MCF 10A (cell line): ENCODE results near the gene MGMT. TPM values are rescaled to one million over a fixed set of nuclear protein-coding genes. Genes with fewer than 3 reads are reported as not detected.

Experiments
- BruUV-seq: library from RNA; stranded (reverse); fragments of 400-500 nt; replicated peaks from 2 replicates; lab custom pipeline; 2021; lab: Mats Ljungman, UMichigan
- CTCF ChIA-PET: fragments of 300-600 bp; sonication (Branson Sonifier 250); formaldehyde crosslinking; extraction: SDS; loops from one replicate; lab custom pipeline; 2021; ENCODE audit warnings: antibody characterized with exemption, inconsistent platforms; lab: Yijun Ruan, JAX
- POLR2A ChIA-PET: fragments of 300-600, 350-650 bp; sonication (Branson Sonifier 250); formaldehyde crosslinking; extraction: SDS; loops from one replicate; lab custom pipeline; 2020; ENCODE audit warnings: antibody characterized with exemption, inconsistent platforms; lab: Yijun Ruan, JAX
- DNase-seq: peaks from one replicate; pipeline ENCODE4 v3.0.0-alpha.2; 2018; ENCODE audit not compliant: unreplicated experiment
- H3K27ac Mint-ChIP-seq: one replicate; pipeline ENCODE4 v1.8.0; 2022; ENCODE audit warnings: mild to moderate bottlenecking, low read depth, mixed read lengths; ENCODE audit not compliant: unreplicated experiment
- H3K27me3 Mint-ChIP-seq: one replicate; pipeline ENCODE4 v1.8.0; 2022; ENCODE audit warnings: mixed read lengths; ENCODE audit not compliant: insufficient read depth, unreplicated experiment
- H3K36me3 Mint-ChIP-seq: one replicate; pipeline ENCODE4 v1.8.0; 2022; ENCODE audit warnings: mild to moderate bottlenecking, moderate library complexity, mixed read lengths; ENCODE audit not compliant: insufficient read depth, unreplicated experiment
- H3K4me1 Mint-ChIP-seq: one replicate; pipeline ENCODE4 v1.8.0; 2022; ENCODE audit warnings: mixed read lengths; ENCODE audit not compliant: insufficient read depth, unreplicated experiment
- H3K4me3 Mint-ChIP-seq: one replicate; pipeline ENCODE4 v1.8.0; 2022; ENCODE audit warnings: mild to moderate bottlenecking, moderate library complexity, mixed read lengths; ENCODE audit not compliant: unreplicated experiment
- H3K9me3 Mint-ChIP-seq: one replicate; pipeline ENCODE4 v1.8.0; 2022; ENCODE audit warnings: mixed read lengths; ENCODE audit not compliant: unreplicated experiment
- intact Hi-C: fragments of 100-400 bp; cut with micrococcal nuclease; formaldehyde crosslinking; loops from 2 replicates; pipeline ENCODE4 v1.14.1; 2022
- total RNA-seq: library from RNA; stranded (reverse); gene quantifications from 2 replicates; pipeline ENCODE4 v1.2.3, GENCODE V29; 2022
- TF ChIP-seq, protein P1 (sequence below): fragments of 200-600 bp; IDR thresholded peaks from one replicate; pipeline ENCODE4 v1.8.0; 2022; ENCODE audit warnings: antibody characterized with exemption, mild to moderate bottlenecking; ENCODE audit not compliant: unreplicated experiment

MGMT gene
- total RNA-seq, 1 experiment from 2014 or later, result 18.0 TPM

DNA sequence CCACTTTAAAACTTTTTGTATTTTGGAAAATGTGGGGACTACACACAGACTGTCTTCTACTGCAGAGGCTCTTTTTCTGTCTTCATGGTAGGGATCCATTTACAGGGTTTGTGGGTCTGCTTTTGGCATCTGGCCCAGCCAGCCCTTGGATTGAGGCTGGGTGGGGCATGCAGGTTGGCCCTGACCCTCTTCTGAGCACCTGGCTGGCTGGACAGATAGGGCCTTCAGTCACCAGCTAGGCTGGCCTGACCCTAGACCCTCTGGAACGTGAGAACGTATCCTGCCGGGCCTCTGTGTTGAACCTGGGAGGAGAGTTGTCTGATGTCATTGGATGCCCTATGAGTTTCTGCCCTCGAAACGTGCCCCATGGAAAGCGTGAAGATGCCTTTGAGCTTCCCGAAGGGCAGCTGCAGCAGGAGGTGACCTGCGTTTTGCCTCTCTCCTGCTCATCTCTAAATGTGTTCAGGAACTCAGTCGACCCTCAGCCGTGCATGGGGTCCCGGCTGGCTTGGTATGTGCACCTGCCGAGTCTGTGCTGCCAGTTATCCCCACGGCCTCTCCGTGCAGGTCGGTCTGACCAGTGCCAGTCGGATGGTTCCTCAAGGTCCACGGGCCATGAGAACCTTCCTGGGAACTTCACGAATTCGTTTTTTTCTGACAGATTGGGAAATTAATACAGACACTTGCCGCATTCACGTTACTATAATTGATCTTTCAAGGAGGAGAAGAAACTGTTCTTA is 74.9 kb downstream of the MGMT start:
- BruUV-seq, result no TSS peak
- peaks cover 11% of the 10 kb centered on the region for H3K4me1 Mint-ChIP-seq
- intact Hi-C loops, result no loop called here
- ChIA-PET CTCF (interaction anchor here (0.7 kb wide), 1 partner anchor 107 kb away, joined by 3 read pairs; no protein-coding TSS in a partner anchor), POLR2A (no interaction called here)
- H3K27me3 Mint-ChIP-seq, result no peaks in the 10 kb centered on the region
- TF ChIP-seq, protein P1, sequence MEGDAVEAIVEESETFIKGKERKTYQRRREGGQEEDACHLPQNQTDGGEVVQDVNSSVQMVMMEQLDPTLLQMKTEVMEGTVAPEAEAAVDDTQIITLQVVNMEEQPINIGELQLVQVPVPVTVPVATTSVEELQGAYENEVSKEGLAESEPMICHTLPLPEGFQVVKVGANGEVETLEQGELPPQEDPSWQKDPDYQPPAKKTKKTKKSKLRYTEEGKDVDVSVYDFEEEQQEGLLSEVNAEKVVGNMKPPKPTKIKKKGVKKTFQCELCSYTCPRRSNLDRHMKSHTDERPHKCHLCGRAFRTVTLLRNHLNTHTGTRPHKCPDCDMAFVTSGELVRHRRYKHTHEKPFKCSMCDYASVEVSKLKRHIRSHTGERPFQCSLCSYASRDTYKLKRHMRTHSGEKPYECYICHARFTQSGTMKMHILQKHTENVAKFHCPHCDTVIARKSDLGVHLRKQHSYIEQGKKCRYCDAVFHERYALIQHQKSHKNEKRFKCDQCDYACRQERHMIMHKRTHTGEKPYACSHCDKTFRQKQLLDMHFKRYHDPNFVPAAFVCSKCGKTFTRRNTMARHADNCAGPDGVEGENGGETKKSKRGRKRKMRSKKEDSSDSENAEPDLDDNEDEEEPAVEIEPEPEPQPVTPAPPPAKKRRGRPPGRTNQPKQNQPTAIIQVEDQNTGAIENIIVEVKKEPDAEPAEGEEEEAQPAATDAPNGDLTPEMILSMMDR, result no peak
- peaks cover 17% of the 10 kb centered on the region for H3K36me3 Mint-ChIP-seq
- no peak overlapping the region for H3K4me3 Mint-ChIP-seq
- no peak overlapping the region for H3K27ac Mint-ChIP-seq
- DNase-seq, result no peak
- no peaks in the 10 kb centered on the region for H3K9me3 Mint-ChIP-seq

DNA sequence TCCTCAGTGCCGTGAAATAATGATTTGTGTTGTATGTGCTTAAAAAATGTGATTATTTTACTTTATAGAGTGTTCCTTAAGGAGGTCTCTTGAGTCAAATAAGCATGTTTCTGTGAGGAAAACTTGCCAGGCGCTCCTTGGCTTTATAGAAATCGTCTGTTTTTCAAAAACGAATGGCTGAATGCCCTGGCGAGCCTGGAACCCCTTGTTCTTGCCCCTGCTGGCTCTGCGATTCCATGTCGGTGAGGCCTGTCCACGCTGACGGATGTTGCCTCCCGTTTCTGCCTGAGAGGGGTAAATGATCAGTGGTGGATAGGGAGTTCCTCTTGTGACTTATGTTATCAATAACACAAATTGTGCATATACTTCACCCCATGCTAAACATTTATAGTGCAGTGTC is 75.5 kb downstream of the MGMT start:
- no peaks in the 10 kb centered on the region for H3K9me3 Mint-ChIP-seq
- POLR2A ChIA-PET, result no interaction called here
- TF ChIP-seq, protein P1, result no peak
- intact Hi-C loops, result no loop called here
- CTCF ChIA-PET, result interaction anchor here (0.7 kb wide), 2 partner anchors 49 to 106 kb away, joined by 3 read pairs; no protein-coding TSS in a partner anchor
- no peak for DNase-seq
- peaks cover 11% of the 10 kb centered on the region for H3K4me1 Mint-ChIP-seq
- H3K4me3 Mint-ChIP-seq, result no peak overlapping the region
- no peak overlapping the region for H3K27ac Mint-ChIP-seq
- peaks cover 15% of the 10 kb centered on the region for H3K36me3 Mint-ChIP-seq
- no peaks in the 10 kb centered on the region for H3K27me3 Mint-ChIP-seq
- BruUV-seq, result no TSS peak

DNA sequence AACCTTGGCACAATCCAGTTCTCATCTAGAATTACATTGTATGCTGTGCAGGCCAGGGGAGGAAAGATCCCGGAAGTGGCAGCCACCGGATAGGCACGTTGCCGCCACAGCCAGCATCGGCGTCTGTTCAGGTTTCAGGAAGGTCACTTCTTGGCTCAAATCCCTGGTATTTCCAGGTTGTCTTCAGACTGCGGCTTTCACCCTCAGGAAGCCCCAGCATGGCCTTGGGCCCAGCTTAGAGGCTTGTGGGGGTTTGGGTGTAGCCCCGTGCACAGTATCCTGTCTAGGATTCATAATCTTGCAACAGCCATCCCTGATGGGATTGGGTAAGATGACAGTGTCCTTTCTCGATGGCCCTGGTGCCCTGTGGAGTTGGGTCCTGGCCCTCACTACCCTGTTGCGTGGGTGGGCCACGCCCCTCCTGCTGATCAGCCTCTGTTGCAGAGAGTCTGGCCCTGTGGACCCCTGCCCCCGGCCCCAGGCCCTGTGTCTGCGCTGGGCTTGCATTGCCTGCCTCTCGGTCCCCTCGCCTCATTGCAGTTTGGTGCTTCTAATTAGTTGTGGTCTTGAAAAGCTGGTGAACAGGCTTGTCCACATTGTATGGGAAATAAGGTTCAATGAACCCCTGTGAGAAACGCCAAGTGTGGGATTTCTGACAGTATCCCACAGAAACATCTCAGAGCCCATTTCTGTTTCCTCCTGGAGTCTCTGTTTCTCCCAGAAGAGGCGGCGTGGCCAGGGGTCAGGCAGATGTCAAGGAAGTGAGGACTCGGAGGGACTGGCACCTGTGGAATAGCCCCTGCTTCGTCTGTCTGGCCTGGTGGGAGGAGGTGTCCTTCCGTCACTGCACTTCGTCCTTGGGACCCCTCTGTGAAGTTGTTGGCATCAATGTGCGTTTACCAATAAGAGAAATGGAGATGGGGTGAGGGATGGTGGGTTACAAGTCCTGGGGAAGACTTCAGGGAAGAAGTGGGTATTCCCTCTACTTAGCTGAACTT is 77.5 kb downstream of the MGMT start:
- no peak overlapping the region for H3K4me3 Mint-ChIP-seq
- BruUV-seq, result no TSS peak
- POLR2A ChIA-PET, result interaction anchor here (0.6 to 1.3 kb wide), 2 partner anchors 78 to 139 kb away, joined by 3 read pairs; partner anchors contain the start of gene MGMT
- intact Hi-C loops, result loop anchor here (2.0 kb wide), 1 partner anchor 566 kb away; the partner anchor contains the start of gene C10orf143
- no peaks in the 10 kb centered on the region for H3K9me3 Mint-ChIP-seq
- DNase-seq, result no peak
- CTCF ChIA-PET, result interaction anchor here (0.7 kb wide), 2 partner anchors 9 to 55 kb away, joined by 3 read pairs; no protein-coding TSS in a partner anchor
- H3K27ac Mint-ChIP-seq, result no peak overlapping the region
- H3K36me3 Mint-ChIP-seq, result peaks cover 5% of the 10 kb centered on the region
- H3K27me3 Mint-ChIP-seq, result no peaks in the 10 kb centered on the region
- peaks cover 11% of the 10 kb centered on the region for H3K4me1 Mint-ChIP-seq
- TF ChIP-seq, protein P1, result no peak
